Transverse colon (tissue), 4 donors: ENCODE data around the gene OR4C13.
"Not testable (repeated sequence)": the region's sequence is repeated elsewhere in the genome, so short reads cannot be mapped to it uniquely, and the experiment has no call there.

Experiments used
- POLR2AphosphoS5 ChIP-seq, 3 donors: sonication (generic); formaldehyde crosslinking; IDR thresholded peaks; one replicate each; pipeline ENCODE4 v1.6.1; 2016; ENCODE audit warnings: antibody characterized with exemption in 3 of 3
- TF ChIP-seq, protein P1 (sequence below), 5 experiments: fragments of 200-600 bp in 3 of 5; fragments of 450-650 bp in 2 of 5; sonication (generic) in 3 of 5; IDR thresholded peaks; 1 replicate in 2 of 5; 2 replicates in 3 of 5; pipeline ENCODE4 v1.5.1; 2016 to 2017; ENCODE audit warnings: antibody characterized with exemption in 5 of 5, inconsistent platforms in 3 of 5, mild to moderate bottlenecking in 2 of 5, moderate library complexity in 1 of 5

DNA sequence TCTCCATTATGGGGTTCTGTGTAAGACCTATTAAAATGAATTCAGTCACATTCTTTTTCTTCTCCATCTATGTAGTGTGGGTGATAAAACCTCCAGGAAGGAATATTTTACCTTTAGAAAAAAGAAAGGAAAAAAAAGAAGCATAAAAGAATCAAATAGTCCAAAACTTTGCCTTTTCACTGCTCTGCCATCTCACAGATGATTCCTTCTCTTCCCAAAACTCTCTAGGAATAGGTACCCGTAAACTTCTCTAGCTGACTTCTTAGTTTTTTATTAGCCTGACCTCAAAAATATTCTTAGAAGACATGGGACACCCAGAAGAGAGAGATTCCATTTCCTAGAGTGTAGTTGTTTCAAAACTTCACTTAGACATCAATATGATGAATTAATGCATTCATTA, 30.2 kb downstream of the OR4C13 start, which contains the start of gene OR4C12:
- TF ChIP-seq, protein P1, sequence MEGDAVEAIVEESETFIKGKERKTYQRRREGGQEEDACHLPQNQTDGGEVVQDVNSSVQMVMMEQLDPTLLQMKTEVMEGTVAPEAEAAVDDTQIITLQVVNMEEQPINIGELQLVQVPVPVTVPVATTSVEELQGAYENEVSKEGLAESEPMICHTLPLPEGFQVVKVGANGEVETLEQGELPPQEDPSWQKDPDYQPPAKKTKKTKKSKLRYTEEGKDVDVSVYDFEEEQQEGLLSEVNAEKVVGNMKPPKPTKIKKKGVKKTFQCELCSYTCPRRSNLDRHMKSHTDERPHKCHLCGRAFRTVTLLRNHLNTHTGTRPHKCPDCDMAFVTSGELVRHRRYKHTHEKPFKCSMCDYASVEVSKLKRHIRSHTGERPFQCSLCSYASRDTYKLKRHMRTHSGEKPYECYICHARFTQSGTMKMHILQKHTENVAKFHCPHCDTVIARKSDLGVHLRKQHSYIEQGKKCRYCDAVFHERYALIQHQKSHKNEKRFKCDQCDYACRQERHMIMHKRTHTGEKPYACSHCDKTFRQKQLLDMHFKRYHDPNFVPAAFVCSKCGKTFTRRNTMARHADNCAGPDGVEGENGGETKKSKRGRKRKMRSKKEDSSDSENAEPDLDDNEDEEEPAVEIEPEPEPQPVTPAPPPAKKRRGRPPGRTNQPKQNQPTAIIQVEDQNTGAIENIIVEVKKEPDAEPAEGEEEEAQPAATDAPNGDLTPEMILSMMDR (IDR thresholded peaks at IDR 0.05): not testable (repeated sequence)
- not testable (repeated sequence) for TF ChIP-seq POLR2AphosphoS5 (IDR thresholded peaks at IDR 0.05)
